Activated gamma-delta T cell treated with Interleukin-2 at 50 U/mL for 16 hours (primary cell): ENCODE data around the gene DUSP10.
A peak's percentile ranks its signal among the peaks of the same experiment; 100 is the strongest.

Experiments used
- DNase-seq: peaks from one replicate; pipeline ENCODE4 v3.0.0-alpha.2; 2020

DUSP10 gene

DNA sequence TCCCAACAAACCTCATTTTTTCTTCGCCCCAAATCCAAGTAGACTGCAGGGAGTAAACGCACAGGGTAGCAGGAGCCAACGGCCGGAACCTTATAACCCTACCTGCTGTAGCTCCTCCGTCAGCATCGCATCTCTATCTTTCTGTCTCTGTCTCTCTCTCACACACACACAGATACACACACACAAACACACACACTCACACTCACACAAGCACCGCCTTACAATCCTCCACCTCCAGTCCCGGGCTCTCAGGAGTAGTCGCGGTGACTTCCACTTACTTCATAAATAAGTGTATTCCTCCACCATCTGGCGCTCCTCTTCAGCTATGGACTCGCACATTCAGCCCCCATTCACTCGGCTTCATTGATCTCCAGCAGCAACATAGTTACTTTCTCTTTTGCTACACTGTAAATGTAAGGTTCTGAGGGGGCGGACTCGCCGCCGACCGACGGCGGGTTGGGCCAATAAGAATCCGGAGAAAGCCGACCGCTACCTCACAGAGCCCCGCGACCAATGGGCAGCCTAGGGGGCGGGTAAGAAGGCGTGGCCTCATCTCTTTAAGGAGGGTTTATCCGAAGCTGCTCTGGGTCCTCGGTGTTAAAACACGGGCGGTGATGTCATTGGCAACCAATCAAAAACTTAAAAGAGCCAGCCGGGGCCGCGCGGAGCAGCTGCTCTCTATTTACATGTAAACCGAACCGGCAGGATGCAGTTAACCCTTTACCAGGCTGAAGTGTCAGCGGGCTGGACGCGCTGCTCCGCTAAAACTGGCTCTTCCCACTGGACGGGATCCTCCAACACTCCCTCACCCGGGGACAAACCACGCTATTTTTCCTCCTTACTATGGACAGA, at the start of gene DUSP10:
TSS of gene DUSP10 (minus strand) at position 387 of the 852 bp plus-strand sequence. CDS start 2,345 bp downstream, outside the sequence.
- DNase-seq, result peak; percentile 99

DNA sequence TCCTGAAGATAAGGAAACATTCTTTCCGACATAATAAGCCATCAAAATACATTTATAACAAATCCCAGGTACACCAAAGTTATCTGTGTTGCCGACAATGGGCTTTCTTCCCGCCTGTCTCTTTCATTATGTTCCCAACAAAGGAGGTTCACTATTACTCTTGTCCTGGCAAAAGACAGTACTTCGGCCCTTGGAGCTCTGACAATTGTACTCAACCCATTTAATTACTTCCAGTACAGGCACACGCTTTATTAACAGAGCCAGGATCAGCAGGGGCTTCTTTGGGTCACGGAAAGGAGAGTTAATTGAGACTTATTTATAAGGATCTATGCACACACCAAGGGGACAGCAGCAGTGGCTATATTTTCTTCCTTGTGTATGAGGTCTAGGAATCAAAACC, 46.6 kb upstream of the DUSP10 start:
- no peak for DNase-seq

DNA sequence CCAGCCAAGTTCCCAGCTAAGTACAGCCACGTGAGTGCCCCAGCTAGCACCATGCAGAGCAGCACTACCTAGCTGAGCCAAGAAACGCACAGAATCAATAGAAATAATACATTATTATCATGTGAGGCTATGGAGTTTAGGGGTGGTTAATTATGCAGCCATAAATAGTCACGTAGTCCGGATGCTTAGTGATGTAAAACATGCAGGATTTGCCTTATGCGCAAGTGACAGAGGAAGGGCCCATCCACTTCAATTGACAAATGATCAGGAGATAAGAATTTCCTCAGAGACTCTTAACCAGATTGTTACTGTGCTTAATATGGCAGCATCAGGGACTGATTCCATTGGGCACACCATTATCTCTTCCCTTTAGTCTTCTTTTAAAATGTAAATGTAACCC, 44.8 kb upstream of the DUSP10 start:
- no peak for DNase-seq

DNA sequence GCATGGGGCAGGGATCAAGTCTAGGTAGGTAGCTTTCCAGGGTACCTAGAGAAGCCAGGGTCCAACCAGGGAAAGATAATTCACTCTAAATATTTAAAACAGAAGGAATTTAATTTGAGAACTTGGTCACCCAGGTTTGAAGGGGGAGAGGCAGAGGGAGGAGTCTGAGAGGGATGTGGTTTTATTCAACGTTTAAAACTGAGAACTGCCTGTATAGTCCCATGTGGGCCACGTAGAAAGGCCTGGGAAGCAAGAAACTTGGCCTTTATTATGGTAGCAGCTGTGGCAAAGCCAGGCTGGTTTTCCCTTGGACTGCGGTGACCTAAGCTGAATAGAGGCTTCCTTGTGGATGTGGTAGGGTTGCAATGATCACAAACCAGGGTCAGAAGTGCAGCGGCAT, 42.0 kb upstream of the DUSP10 start:
- no peak for DNase-seq

DNA sequence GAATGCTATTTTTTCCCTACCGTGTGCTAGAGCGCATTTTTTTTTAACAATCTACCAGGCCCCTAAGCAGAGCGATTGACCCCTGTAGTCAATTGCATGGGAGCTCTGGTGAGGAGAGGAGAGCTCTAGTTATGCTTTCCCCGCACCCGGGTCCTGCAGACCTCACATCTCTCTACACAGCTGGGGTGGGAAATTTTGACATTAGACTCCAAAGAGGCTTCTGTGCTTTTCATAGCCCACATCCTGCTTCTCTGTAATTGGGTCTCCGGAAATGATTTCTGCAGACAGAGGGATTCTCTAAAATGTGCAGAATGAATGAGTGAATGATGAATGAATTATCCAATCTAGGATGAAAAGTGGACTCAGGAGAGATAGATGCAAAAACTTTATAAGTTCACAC, 41.5 kb upstream of the DUSP10 start:
- no peak for DNase-seq

DNA sequence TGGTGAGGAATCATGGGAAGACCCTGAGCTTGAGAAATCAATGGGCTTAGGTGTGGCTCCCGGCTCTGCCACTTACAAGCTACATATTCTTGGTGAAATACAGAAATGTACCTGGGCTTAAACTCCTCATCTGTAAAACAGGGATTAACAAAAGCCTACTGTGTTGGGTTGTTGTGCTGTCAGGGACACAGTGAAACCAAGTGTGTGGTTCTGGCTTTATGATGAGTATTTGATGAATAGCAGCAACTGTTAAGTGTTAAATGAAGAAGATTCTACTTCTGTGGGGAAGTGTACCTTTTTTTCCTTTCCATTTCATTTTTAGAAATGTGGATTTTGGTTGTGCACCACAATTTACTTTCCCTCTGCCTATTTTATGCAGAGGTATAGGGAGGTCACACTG, 41.1 kb upstream of the DUSP10 start:
- no peak for DNase-seq

DNA sequence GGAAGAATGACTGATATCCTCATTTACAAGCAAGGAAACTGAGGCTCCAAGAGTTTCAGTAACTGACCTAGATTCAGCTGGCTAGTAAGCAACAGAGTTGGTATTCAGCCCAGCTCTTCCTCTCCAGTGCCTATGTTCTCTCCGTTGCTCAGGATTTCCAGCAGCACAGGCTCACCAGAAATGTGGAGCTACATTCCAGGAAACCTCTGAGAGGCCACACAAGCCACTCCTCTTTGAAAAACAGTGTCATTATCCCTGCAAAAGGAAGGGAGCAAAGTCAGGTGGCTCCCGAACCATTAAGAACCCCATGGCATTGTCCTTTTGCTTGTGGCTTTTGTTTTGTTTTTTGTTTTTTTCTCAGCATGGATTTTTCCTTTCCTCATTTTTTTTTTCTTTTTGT, 40.6 kb upstream of the DUSP10 start:
- no peak for DNase-seq

DNA sequence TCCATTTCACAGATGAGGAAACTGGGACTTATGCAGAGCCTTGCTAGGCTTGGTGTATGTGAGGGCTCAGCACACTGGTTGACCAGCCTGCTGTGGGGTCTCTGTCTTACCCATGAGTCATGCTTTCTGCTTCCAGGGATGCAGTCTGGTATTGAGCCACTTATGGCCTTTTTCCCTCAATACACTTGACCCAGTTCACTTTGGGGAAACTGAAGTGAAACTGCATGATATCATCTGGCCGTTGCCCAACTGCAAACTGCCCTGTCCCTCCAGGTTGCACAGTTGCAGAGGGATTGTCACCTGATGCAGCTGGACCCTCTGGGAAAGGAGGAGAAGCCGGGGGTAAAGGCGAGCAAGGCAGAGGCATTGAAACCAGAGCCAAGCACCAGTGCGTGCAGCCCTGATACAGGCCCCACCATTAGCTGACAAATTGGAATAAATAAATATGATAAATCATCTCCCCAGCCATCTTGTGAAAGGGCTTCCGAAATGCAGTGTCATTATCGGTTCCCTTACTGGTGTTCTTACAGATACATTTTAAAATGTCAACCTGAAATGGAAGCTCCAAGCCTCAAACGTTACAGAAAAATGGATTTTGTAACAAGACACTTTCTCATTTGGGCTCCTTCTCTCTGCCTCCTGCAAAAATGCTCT, 39.3 kb upstream of the DUSP10 start:
- DNase-seq, result no peak

DNA sequence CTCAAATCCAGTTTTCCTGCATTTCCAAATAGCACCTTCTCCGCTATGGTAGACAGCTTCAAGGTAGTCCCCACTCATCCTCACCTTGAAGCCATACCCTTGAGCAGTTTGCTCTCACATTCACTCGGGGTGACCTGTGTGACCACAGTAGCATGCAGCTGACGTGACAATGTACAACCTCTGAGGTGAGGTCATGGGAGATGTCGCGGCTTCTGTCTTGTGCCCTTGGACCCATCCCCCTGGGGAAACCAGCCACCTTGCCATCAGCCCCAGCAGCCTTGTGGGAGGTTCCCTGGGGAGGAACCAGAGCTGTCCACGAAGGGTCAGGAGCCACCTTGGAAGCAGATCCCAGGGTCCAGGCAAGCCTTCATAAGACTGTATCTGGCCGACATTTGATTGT, 38.3 kb upstream of the DUSP10 start:
- no peak for DNase-seq

DNA sequence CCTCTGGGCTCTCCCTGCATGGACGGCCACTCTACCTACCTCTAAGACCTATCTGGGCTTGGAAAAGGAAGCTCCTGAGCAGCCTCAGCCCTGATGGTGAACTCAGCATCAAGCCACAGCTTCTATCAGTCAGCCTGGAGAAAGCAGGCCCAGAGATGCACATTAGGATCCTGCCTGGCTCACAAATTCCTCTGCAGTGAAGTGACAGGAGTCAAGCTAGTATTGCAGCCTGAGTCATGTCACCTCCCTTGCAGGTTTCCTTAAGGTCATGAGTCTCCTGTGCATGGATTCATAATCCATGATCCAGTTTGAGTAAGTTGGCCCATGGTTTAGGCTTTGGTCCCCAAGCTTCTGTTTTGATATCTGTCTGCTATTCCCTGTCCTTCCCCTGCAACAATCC, 37.9 kb upstream of the DUSP10 start:
- DNase-seq, result no peak

DNA sequence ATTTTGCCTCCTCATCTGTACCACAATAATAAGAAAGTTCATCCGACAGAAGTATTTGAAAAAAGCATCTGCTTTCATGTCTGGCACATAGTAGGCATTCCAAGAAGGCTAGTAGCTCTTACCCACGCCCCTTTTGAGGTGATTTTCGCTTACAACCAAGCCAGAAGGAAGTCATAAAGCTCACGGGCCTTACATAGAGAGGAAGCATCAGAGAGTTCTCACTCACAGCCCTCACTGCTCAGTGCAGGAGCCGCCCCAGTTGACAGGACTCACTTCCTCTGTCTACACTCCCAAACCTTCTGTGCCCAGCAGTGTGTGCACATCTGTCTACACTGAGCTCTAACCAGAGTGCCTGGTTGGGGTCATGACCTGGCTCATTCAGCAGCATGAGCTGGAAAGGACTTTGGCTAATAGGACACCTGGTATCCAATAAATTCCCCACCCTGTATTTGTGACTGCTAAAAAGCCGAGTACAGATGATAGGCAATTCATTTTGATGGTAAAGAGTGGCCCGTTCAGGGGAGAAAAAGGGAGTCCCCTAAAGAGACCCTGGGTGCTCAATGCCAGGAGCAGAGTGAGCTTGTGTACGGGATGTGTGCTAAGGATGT, 36.8 kb upstream of the DUSP10 start:
- DNase-seq, result peak; percentile 30

DNA sequence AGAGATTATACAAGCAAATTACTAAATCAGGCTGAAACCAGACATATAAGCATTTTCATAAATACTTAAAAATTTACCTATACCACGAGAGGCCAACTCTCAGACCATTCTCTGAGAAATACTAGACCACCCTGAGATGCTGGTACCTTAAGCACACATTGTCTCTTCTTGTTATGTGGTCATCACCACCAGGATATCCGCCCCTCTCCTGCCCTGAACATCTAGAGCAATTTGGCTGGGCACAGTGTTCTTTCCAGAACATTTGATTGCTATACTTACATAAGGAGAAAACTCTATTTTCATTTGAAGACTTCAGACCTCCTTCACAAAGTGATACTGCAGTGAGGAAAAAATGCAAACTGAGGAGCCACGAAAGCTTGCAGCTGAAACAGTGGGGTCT, 36.2 kb upstream of the DUSP10 start:
- no peak for DNase-seq

DNA sequence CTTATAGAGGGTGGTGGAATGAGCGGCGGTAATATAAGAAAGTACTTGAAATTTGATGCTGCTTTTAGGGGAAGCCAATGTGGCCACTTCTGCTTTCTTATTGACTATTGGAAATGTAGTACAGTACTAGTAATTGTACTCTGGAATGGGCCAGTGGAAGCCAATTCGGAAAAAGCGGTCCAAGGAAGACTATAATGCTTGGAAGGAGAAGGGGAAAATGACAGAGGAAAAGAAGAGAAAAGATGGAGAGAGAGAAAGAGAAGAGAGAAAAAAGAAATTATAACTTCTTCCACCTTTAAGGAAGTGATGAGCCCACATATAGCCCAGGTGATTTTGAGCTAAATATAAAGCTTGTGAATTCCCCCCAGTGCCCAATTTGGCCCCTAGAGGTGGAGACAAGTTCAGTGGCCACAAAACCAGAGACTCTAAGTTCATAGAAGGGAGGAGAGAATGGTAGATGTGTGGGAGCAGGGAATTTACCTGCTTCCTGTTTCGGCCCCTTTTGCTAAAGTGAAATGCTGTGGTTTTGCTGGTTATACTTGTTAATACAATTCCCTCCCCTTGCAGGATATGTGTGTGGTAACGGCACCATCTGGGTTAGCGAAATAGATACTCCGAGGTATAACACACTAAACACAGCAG, 35.7 kb upstream of the DUSP10 start:
- peak; percentile 43 for DNase-seq

DNA sequence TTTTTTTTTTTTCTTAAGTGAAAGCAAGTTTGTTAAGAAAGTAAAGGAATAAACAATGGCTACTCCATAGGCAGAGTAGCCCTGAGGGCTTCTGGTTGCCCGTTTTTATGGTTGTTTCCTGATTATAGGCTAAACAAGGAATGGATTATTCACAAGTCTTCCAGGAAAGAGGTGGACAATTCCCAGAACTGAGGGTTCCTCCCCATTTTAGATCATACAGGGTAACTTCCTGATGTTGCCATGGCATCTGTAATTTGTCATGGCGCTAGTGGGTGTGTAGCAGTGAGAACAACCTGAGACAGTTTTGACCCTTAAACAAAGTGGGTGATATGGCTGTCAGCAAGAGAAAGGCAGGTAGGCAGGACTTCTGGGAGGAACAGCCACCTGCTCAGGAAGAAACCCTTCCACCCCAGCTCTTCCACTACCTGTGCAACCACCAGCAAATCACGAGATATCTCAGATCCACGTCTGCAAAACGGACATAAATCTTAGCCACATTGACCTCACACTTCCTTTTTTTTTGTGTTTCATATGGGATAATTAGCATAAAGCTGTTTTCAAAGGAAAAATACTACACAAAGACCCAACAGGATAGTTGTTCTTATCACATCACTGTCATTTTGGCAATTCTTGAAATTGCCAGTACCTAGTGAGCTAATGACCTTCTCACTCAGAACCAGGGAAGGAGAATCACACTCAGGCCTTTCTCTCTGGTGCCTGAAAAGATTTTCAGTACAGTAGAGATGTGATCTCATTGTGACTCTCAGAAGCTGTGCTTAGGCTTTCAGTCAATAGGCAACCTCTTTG, 34.8 kb upstream of the DUSP10 start:
- no peak for DNase-seq

DNA sequence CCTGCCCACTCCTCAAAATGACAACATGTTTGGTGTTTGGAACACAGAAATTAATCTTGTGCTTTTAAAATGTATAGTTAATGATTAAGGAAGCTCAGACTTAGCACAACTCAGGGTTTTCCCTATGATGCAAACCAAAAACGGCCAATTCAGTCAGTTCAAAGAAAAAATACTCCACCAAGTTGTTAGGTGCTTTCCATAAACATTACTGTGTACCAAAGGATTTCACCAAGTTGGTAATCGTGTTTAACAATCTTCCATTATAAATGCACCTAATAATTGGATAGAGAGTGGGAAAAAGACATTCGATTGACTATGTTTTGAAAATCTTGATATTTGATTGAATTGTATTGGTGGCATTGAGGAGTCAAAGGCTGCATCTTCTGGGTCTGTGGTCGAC, 33.3 kb upstream of the DUSP10 start:
- DNase-seq, result no peak

DNA sequence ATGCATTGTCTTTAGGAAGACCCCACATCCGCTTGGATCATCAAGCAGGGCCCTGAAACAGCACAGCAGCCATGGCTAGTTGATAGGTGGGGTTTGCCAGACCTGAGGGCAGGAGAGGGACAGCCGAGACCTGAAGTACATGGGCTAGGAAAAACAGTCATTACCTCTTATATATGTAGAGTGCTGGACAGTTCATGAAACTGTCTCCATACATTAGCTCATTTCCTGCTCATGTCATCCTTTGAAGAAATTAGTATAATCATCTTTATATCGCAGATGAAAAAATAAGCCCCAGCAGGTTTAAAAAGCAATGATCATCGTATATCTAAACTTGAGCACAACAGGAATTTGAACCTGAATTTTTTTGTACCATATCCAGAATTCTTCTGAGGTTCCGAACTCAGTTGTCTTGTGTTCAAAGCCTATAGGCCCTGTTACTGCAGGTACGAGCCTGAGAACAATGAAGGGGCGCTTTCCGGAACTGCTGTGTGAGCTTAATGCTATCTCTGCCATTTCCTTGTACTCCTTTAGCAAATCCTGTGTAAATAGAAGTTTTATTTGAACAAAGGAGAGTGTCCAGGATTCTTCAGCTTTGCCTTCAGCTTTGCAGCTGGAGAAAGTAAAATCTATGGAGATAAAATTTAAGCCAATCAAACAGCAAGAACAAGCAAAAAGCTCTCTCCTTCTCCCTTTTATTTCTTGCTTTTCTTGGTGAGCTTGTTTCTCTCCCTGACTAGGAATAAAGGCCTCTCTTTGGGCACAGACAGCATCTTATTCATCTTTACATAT, 32.4 kb upstream of the DUSP10 start:
- DNase-seq, result no peak

DNA sequence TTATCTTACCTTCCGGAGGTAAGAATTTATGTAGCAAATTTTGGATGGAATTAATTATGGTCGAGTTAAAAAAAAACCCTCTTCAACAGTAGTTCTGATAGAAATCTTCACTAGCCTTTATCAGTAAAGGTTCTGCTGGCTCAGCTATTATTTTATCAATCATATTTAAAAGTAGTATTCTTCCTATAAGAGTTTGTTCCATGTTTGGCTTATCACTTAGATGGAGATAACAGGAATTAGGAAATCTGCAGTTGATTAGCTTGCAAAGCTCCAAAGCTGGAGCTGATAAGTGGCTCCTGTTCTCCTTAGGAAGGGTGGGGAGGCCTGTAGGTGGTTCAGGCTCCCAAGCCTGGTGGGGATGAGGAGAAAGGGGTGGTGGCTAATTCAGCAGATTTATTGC, 31.5 kb upstream of the DUSP10 start:
- no peak for DNase-seq

DNA sequence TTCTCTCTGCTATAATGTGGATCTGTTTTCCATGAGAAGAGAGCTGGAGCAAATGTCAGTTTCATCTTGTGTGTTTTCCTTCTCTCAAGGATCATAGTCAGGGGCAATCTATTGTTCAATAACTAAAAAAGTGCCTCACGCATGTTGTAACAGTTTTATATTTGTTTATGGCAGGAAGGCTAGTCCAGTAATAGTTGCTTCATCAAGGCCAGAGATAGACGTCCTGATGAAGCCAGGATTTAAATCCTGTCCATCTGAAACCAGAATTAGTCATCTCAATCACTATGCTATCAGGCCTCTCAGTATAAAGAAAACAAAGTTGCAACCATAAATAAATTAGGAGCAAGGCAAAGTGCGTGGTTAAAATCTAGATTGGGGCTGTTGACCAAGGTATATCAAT, 30.2 kb upstream of the DUSP10 start:
- no peak for DNase-seq

DNA sequence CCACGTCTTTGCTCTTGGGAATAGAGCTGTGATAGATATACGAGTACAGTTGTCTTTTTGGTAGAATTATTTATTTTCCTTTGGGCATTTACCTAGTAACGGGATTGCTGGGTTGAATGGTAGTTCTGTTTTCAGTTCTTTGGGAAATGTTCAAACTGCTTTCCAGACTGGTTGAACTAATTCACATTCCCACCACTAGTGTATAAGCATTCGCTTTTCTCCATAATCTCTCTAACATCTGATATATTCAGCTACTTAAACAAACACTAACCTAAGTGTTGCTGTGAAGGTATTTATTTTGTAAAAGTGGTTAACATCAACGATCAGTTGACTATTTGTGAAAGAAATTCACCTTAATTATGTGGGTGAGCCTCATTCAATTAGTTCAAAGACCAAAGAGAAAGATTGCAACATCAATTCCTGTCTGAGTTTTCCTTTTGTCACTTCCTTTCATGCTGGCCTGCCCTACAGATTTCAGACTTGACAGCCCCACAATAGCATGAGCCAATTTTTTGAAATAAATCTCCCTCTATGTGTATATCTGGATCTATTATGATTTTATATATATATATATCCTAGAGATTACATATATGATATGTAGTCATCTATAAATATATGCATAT, 26.7 kb upstream of the DUSP10 start:
- no peak for DNase-seq

DNA sequence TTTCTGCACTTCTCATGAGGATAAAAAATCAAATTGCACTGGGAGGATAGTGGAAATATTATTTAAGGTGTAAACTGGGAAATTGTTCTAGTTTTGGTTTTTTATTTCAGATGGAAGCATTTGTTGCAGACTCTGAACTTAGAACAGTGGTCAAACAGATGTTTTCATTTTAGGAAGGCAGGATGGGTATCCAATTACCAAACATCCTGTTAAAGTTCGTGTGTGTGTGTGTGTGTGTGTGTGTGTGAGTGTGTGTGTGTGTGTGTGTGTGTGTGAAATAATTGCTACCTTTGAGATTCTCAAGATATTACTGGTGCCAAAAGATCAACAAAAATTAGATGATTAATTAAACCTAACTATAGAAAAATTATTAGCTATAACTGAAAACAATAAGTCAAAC, 24.3 kb upstream of the DUSP10 start:
- DNase-seq, result no peak

DNA sequence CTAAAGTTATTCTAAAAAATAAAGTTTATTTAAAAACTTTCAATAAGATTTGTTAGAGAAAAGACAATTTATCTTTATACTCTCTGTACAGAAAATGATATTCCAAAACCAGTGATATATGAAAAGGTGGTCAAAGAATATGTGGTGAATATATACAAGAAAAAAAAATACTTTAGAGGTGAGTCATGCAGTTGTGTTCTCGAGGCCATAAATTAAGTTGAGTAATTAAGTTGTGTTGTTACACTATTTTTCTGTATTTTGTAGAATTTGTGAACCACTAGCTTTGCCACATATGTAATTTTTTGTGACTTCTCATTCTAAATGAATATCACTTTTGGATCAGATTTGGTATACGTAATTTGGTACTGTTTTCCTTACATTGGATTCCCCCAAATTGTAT, 23.6 kb upstream of the DUSP10 start:
- DNase-seq, result no peak

DNA sequence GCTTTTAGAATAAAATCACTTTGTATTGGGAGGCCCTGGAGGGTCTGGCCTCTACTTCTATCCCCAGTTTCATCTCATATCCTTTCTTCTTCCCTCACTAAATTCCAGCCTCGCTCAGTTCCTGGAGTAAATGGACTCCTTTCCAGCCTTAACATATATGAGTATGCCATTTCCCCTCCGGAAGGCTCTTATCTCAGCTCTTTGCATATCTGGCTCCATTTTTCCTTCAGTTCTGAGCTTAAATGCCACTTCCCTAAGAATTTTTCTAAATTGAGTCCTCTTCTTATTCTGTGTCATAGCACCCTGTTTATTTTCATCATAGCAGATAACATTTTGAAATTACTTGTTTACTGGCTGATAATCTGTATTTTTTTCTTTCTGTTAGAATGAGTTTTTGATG, 20.2 kb upstream of the DUSP10 start:
- DNase-seq, result no peak
